ENCODE data around the gene POLR3C. TPM values are rescaled to one million over a fixed set of nuclear protein-coding genes. Genes with fewer than 3 reads are reported as not detected.
"Not testable (repeated sequence)": the region's sequence is repeated elsewhere in the genome, so short reads cannot be mapped to it uniquely, and the experiment has no call there.

The POLR3C gene
- total RNA-seq, 2 experiments from 2014 or later, result 38.2 to 39.4 TPM

DNA sequence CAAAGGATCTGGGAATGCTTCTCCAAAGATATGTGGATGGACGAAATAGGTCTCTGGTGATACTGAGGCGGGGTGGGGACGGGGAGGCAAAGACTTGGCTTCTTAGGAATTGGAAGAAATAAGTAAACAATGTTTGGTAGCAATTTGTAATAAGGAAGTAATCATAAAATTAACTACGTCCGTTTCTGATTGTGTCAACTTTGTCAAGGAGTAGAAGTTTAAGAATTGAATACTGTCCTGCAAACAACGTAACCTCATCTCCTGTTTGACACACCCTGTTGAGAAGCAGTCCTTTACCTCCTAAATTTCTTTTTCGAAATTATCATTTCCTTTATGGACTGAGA is 471 bp downstream of the POLR3C start:
- Mint-ChIP-seq H3K36me3 (ENCODE audit: low read depth) (peaks cover 48% of the 10 kb centered on the region), H3K4me1 (ENCODE audit: low read depth) (peaks cover 44% of the 10 kb centered on the region), H3K27ac (peak overlapping the region; percentile 97), H3K4me3 (peak overlapping the region; percentile 97), H3K27me3 (no peaks in the 10 kb centered on the region), H3K9me3 (no peaks in the 10 kb centered on the region)
- intact Hi-C loops (cut with micrococcal nuclease), result no loop called here
- no peak for DNase-seq
- TF ChIP-seq, protein P1, sequence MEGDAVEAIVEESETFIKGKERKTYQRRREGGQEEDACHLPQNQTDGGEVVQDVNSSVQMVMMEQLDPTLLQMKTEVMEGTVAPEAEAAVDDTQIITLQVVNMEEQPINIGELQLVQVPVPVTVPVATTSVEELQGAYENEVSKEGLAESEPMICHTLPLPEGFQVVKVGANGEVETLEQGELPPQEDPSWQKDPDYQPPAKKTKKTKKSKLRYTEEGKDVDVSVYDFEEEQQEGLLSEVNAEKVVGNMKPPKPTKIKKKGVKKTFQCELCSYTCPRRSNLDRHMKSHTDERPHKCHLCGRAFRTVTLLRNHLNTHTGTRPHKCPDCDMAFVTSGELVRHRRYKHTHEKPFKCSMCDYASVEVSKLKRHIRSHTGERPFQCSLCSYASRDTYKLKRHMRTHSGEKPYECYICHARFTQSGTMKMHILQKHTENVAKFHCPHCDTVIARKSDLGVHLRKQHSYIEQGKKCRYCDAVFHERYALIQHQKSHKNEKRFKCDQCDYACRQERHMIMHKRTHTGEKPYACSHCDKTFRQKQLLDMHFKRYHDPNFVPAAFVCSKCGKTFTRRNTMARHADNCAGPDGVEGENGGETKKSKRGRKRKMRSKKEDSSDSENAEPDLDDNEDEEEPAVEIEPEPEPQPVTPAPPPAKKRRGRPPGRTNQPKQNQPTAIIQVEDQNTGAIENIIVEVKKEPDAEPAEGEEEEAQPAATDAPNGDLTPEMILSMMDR (IDR thresholded peaks at IDR 0.05), result no peak
- no peak for ATAC-seq
- ChIA-PET CTCF (interaction anchor here (1.0 to 11.8 kb wide), 7 partner anchors 10 to 140 kb away, joined by 3 to 163 read pairs (median 4); partner anchors contain the start of genes ANKRD34A, ITGA10, NUDT17 and POLR3GL), POLR2A (interaction anchor here (0.7 to 2.1 kb wide), 11 partner anchors 10 to 213 kb away, joined by 3 to 9 read pairs (median 4); partner anchors contain the start of genes NUDT17 and RBM8A)

DNA sequence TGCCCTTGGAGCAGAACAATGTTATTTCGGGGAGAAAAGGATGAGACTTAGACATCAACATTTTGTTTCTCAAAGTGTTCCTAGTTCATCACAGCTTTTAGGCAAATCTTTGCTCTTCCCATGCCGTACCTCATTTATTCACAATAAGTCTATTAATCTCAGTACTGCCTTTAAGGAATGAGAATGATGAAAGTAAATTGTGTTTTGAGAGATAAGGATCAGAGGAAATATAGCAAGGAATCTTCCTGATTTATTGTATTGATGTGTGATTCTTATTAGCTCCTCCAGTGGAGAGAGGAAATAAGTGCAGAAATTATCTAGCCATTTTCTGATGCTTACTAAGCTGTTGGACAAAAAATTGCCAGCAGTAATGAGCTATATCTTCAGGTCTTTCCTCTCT is 2.0 kb downstream of the POLR3C start:
- H3K4me3 Mint-ChIP-seq, result peak overlapping the region; percentile 97

DNA sequence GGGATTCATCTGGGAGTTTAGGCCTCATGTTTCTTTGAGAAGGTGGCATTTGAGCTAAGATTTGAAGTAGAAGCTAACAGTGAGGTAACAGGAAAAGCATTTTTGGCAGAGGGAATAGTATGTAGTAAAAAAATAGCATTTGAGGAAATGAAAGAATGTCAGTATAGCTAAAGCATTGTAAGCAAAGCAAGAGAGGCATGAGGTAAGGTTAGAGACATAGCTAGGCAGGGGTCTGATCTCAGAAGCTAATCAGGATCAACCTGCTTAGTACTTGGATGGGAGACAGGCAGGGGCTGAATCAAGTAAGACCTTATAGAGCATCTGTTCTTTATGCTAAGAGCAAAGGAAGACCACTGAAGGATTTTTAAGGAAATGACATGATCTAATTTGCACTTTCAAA is 4.0 kb downstream of the POLR3C start:
- peaks cover 44% of the 10 kb centered on the region for H3K4me1 Mint-ChIP-seq (ENCODE audit: low read depth)
- peaks cover 71% of the 10 kb centered on the region for H3K36me3 Mint-ChIP-seq (ENCODE audit: low read depth)
- TF ChIP-seq, protein P1 (IDR thresholded peaks at IDR 0.05), result no peak
- peak overlapping the region; percentile 37 for H3K4me3 Mint-ChIP-seq
- intact Hi-C loops (cut with micrococcal nuclease), result no loop called here
- ATAC-seq (peak; percentile 15), DNase-seq (no peak)
- H3K27me3 Mint-ChIP-seq, result no peaks in the 10 kb centered on the region
- POLR2A ChIA-PET, result interaction anchor here (0.6 to 4.4 kb wide), 4 partner anchors 17 to 151 kb away, joined by 3 to 25 read pairs (median 3); partner anchors contain the start of genes NUDT17 and RBM8A
- CTCF ChIA-PET, result interaction anchor here (0.8 to 11.8 kb wide), 5 partner anchors 11 to 209 kb away, joined by 3 to 163 read pairs (median 7); partner anchors contain the start of genes CD160 and NUDT17
- no peaks in the 10 kb centered on the region for H3K9me3 Mint-ChIP-seq
- H3K27ac Mint-ChIP-seq, result peak overlapping the region; percentile 94

More for the DNA sequence above, 2.0 kb downstream of the POLR3C start:
- CTCF ChIA-PET, result interaction anchor here (0.9 to 11.8 kb wide), 10 partner anchors 8 to 183 kb away, joined by 3 to 163 read pairs (median 4); partner anchors contain the start of genes ITGA10 and NUDT17
- no peaks in the 10 kb centered on the region for H3K9me3 Mint-ChIP-seq
- TF ChIP-seq, protein P1 (IDR thresholded peaks at IDR 0.05), result peak; percentile 38
- H3K27me3 Mint-ChIP-seq, result no peaks in the 10 kb centered on the region
- peaks cover 46% of the 10 kb centered on the region for H3K4me1 Mint-ChIP-seq (ENCODE audit: low read depth)
- H3K36me3 Mint-ChIP-seq (ENCODE audit: low read depth), result peaks cover 60% of the 10 kb centered on the region
- ATAC-seq (no peak), DNase-seq (no peak)
- H3K27ac Mint-ChIP-seq, result peak overlapping the region; percentile 94
- intact Hi-C loops (cut with micrococcal nuclease), result no loop called here
- POLR2A ChIA-PET, result interaction anchor here (0.8 to 4.4 kb wide), 6 partner anchors 17 to 182 kb away, joined by 3 to 25 read pairs (median 4); partner anchors contain the start of gene NUDT17

DNA sequence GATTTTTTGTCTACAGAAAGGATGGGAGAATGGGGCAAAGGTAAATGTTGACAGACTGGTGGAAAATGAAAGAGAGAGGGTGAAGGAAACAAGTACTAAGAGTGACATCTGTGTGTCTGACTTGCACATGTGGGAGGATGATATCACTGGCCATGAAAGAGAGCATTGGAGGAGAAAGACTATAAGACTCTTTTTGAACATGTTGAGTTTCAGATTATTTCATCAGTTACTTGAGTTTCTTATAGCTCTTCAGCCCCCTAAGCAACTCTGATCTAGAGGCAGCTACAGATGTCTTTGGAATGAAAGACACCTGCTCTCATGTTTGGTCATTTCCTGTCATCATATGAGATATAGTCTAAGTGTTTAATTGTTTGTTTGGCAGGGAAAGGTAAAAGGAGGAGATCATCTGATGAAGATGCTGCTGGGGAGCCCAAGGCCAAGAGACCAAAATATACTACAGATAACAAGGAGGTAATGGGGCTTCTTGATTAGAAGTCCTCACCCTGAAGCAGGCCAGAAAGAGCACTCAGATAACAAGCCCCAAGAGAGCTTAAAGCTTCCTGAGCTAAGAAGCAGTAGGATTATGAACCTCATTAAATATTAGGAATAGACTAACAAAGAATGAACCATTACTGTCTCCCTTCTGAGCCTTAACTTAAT is 4.5 kb downstream of the POLR3C start:
- ATAC-seq, result peak; percentile 73
- no peaks in the 10 kb centered on the region for H3K27me3 Mint-ChIP-seq
- CTCF ChIA-PET, result interaction anchor here (0.8 to 11.8 kb wide), 5 partner anchors 11 to 209 kb away, joined by 3 to 163 read pairs (median 7); partner anchors contain the start of genes CD160 and NUDT17
- H3K4me3 Mint-ChIP-seq, result peak overlapping the region; percentile 37
- DNase-seq, result peak; percentile 52
- POLR2A ChIA-PET, result interaction anchor here (1.0 to 4.4 kb wide), 2 partner anchors 17 to 151 kb away, joined by 3 to 25 read pairs; partner anchors contain the start of gene NUDT17
- H3K36me3 Mint-ChIP-seq (ENCODE audit: low read depth), result peaks cover 76% of the 10 kb centered on the region
- peaks cover 49% of the 10 kb centered on the region for H3K4me1 Mint-ChIP-seq (ENCODE audit: low read depth)
- H3K27ac Mint-ChIP-seq, result peak overlapping the region; percentile 94
- TF ChIP-seq, protein P1 (IDR thresholded peaks at IDR 0.05), result no peak
- intact Hi-C loops (cut with micrococcal nuclease), result no loop called here
- no peaks in the 10 kb centered on the region for H3K9me3 Mint-ChIP-seq

DNA sequence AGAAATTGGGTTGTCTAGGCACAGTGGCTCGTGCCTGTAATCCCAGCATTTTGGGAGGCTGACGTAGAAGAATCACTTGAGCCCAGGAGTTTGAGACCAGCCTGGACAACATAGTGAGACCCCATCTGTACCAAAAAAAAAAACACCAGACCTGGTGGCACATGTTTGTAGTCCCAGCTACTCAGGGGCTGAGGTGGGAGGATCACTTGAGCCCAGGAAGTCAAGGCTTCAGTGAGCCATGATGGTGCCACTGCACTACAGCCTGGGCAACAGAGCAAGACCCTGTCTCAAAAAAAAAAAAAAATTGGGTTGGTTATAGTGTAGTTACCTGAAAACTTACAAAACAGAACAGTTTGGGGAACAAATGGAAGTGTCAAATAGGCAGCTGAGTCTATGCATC is 6.8 kb downstream of the POLR3C start:
- ChIA-PET POLR2A (interaction anchor here (0.8 to 1.1 kb wide), 2 partner anchors 15 to 50 kb away, joined by 3 read pairs; no protein-coding TSS in a partner anchor), CTCF (interaction anchor here (0.9 to 11.8 kb wide), 3 partner anchors 16 to 61 kb away, joined by 3 to 163 read pairs (median 3); partner anchors contain the start of genes NUDT17 and PIAS3)
- intact Hi-C loops (cut with micrococcal nuclease); ATAC-seq; H3K27ac Mint-ChIP-seq; DNase-seq; H3K4me3 Mint-ChIP-seq; H3K27me3 Mint-ChIP-seq; H3K9me3 Mint-ChIP-seq: not testable (repeated sequence)
- Mint-ChIP-seq H3K4me1 (ENCODE audit: low read depth) (peaks cover 41% of the 10 kb centered on the region), H3K36me3 (ENCODE audit: low read depth) (peaks cover 68% of the 10 kb centered on the region)

Measured in activated CD8-positive, alpha-beta T cell treated with anti-CD3 and anti-CD28 coated beads for 36 hours (primary cell).